Smooth muscle cell (in vitro differentiated cells): ENCODE measurements around the gene TBC1D24. TPM values are rescaled to one million over a fixed set of nuclear protein-coding genes. Genes with fewer than 3 reads are reported as not detected.
A peak's percentile ranks its signal among the peaks of the same experiment; 100 is the strongest.

Source experiments
- DNase-seq: peaks from one replicate; lab custom pipeline; 2025; ENCODE audit not compliant: unreplicated experiment; lab: John Stamatoyannopoulos, UW
- H2AFZ ChIP-seq: fragments of 200-600 bp; sonication (generic); 2 replicates; pipeline ENCODE4 v1.6.0; 2016; ENCODE audit warnings: antibody characterized with exemption, low read depth, mild to moderate bottlenecking
- H3F3A ChIP-seq: fragments of 200-600 bp; sonication (generic); 2 replicates; pipeline ENCODE4 v1.6.0; 2017; ENCODE audit warnings: antibody characterized with exemption, low read depth
- H3K27ac ChIP-seq: fragments of 200-600 bp; sonication (generic); 2 replicates; pipeline ENCODE4 v1.5.1; 2016; ENCODE audit warnings: low read depth, mild to moderate bottlenecking
- H3K27me3 ChIP-seq: fragments of 200-600 bp; sonication (generic); 2 replicates; pipeline ENCODE4 v1.6.1; 2016; ENCODE audit warnings: low read depth, mild to moderate bottlenecking
- H3K36me3 ChIP-seq: fragments of 200-600 bp; sonication (generic); 2 replicates; pipeline ENCODE4 v1.5.1; 2016; ENCODE audit warnings: low read depth
- H3K4me1 ChIP-seq: fragments of 200-600 bp; sonication (generic); 2 replicates; pipeline ENCODE4 v1.5.1; 2016; ENCODE audit warnings: low read depth
- H3K4me2 ChIP-seq: fragments of 200-600 bp; sonication (generic); 2 replicates; pipeline ENCODE4 v1.6.0; 2016; ENCODE audit warnings: mild to moderate bottlenecking
- H3K4me3 ChIP-seq: fragments of 200-600 bp; sonication (generic); 2 replicates; pipeline ENCODE4 v1.5.1; 2016; ENCODE audit warnings: mild to moderate bottlenecking
- H3K79me2 ChIP-seq: fragments of 200-600 bp; sonication (generic); 2 replicates; pipeline ENCODE4 v1.6.0; 2016; ENCODE audit warnings: low read depth, mild to moderate bottlenecking
- H3K9ac ChIP-seq: fragments of 200-600 bp; sonication (generic); 2 replicates; pipeline ENCODE4 v1.6.0; 2016; ENCODE audit warnings: low read depth
- H3K9me3 ChIP-seq: fragments of 200-600 bp; sonication (generic); replicated peaks from 2 replicates; pipeline ENCODE4 v1.5.1; 2016; ENCODE audit warnings: low read depth
- H4K20me1 ChIP-seq: fragments of 200-600 bp; sonication (generic); 2 replicates; pipeline ENCODE4 v1.6.0; 2016; ENCODE audit warnings: low read depth
- CTCF ChIP-seq: fragments of 200-600 bp; sonication (generic); IDR thresholded peaks from 2 replicates; pipeline ENCODE4 v1.5.1; 2017; ENCODE audit warnings: borderline replicate concordance, mild to moderate bottlenecking, antibody characterized with exemption; ENCODE audit not compliant: insufficient read depth, poor library complexity, severe bottlenecking
- WGBS: methylation state at CpG from one replicate; pipeline ENCODE4 v1.1.7; 2016; ENCODE audit warnings: low lambda C conversion rate; 5-methylcytosine and 5-hydroxymethylcytosine counted together
- polyA plus RNA-seq: library from polyadenylated mRNA; unstranded; fragments of >200 nt; fragmentation: Nextera tagmentation; extraction: Ambion mirVana; gene quantifications from 2 replicates; pipeline ENCODE4 v1.2.1, GENCODE V29; 2016
- total RNA-seq: library from RNA; depleted of rRNA; stranded (reverse); fragments of >200 nt; gene quantifications from 2 replicates; pipeline ENCODE4 v1.2.3, GENCODE V29; 2014

The TBC1D24 gene
- total and polyA plus RNA-seq, 2 experiments from 2014 or later, result 5.5 to 9.2 TPM

GRCh38 chr16:2528161-2529060, 53.5 kb downstream of the TBC1D24 start:
- H3K27ac ChIP-seq, result no peak overlapping the region
- no peak overlapping the region for H3K4me2 ChIP-seq
- DNase-seq, result no peak
- no peaks in the 10 kb centered on the region for H3K36me3 ChIP-seq
- H3K4me1 ChIP-seq, result peaks cover 6% of the 10 kb centered on the region
- TF ChIP-seq CTCF, result no peak
- no peak overlapping the region for H3K9ac ChIP-seq
- H4K20me1 ChIP-seq, result no peaks in the 10 kb centered on the region
- no peak overlapping the region for H3K4me3 ChIP-seq
- H3K27me3 ChIP-seq, result no peaks in the 10 kb centered on the region
- 97% methylated on average over 34 of the region's 36 CpGs for WGBS
- no peaks in the 10 kb centered on the region for H3K9me3 ChIP-seq
- H3K79me2 ChIP-seq, result no peaks in the 10 kb centered on the region
- no peak overlapping the region for H2AFZ ChIP-seq
- H3F3A ChIP-seq, result peaks cover 7% of the 10 kb centered on the region

- no peaks in the 10 kb centered on the region for H3K36me3 ChIP-seq
- H3F3A ChIP-seq, result peaks cover 7% of the 10 kb centered on the region
- no peak overlapping the region for H3K9ac ChIP-seq
- H3K27me3 ChIP-seq, result no peaks in the 10 kb centered on the region
- no peaks in the 10 kb centered on the region for H4K20me1 ChIP-seq
- no peaks in the 10 kb centered on the region for H3K9me3 ChIP-seq
- TF ChIP-seq CTCF, result peak; percentile 7
- H3K4me3 ChIP-seq, result no peak overlapping the region
- 98% methylated on average over 25 of the region's 32 CpGs for WGBS
- H3K79me2 ChIP-seq, result no peaks in the 10 kb centered on the region
- H2AFZ ChIP-seq, result no peak overlapping the region
- no peak for DNase-seq
- H3K4me1 ChIP-seq, result peaks cover 6% of the 10 kb centered on the region
- H3K27ac ChIP-seq, result no peak overlapping the region
- H3K4me2 ChIP-seq, result no peak overlapping the region
Observed at GRCh38 chr16:2529061-2529931, 54.4 kb downstream of the TBC1D24 start.

- WGBS, result 93% methylated on average over 15 of the region's 15 CpGs
- no peak overlapping the region for H2AFZ ChIP-seq
- TF ChIP-seq CTCF, result no peak
Observed at GRCh38 chr16:2529961-2530628, 55.2 kb downstream of the TBC1D24 start.

More at GRCh38 chr16:2529961-2530628, 55.2 kb downstream of the TBC1D24 start:
- H3K36me3 ChIP-seq, result no peaks in the 10 kb centered on the region
- H3K27ac ChIP-seq, result no peak overlapping the region
- H4K20me1 ChIP-seq, result no peaks in the 10 kb centered on the region
- H3F3A ChIP-seq, result peaks cover 7% of the 10 kb centered on the region
- H3K9me3 ChIP-seq, result no peaks in the 10 kb centered on the region
- no peak overlapping the region for H3K9ac ChIP-seq
- H3K79me2 ChIP-seq, result no peaks in the 10 kb centered on the region
- DNase-seq, result no peak
- H3K4me3 ChIP-seq, result no peak overlapping the region
- no peaks in the 10 kb centered on the region for H3K27me3 ChIP-seq
- no peak overlapping the region for H3K4me2 ChIP-seq
- H3K4me1 ChIP-seq, result peaks cover 6% of the 10 kb centered on the region
